ENCODE measurements around the gene KCNC3. TPM values are rescaled to one million over a fixed set of nuclear protein-coding genes. Genes with fewer than 3 reads are reported as not detected.

Gene KCNC3
- total RNA-seq, 1 experiment from 2014 or later: 17.3 TPM

GRCh38 chr19:50324331-50324730 lies 4.8 kb downstream of the KCNC3 start:
- WGBS (ENCODE audit: extremely low coverage, insufficient read length, low lambda C conversion rate): no CpG with 5 or more reads among the region's 11 CpGs

More at GRCh38 chr19:50324331-50324730, 4.8 kb downstream of the KCNC3 start:
- Histone ChIP-seq H3K14ac (ENCODE audit: insufficient read depth, low read length) (no peak overlapping the region), H3K18ac (ENCODE audit: insufficient read length, low read depth, low read length) (no peak overlapping the region), H4K5ac (ENCODE audit: insufficient read length, low read depth, low read length) (no peak overlapping the region), H2BK15ac (ENCODE audit: low read depth, low read length) (no peak overlapping the region), H3K9me3 (ENCODE audit: control insufficient read depth, low read depth, low read length) (no peaks in the 10 kb centered on the region), H3K4me1 (ENCODE audit: insufficient read depth, low read length) (0 out of 2 replicates have a peak, but pooled peaks cover 2% of the 10 kb centered on the region), H3T11ph (ENCODE audit: low read length) (no peak overlapping the region), H3K4ac (ENCODE audit: low read depth, low read length) (no peak overlapping the region), H2BK5ac (ENCODE audit: insufficient read length, low read length) (no peak overlapping the region), H3K9ac (ENCODE audit: extremely low read depth, insufficient read length, low read length) (no peak overlapping the region), H3K27me3 (ENCODE audit: insufficient read depth, low read length) (peaks cover 8% of the 10 kb centered on the region; the same call in 1 of the 2 replicates), H2BK12ac (ENCODE audit: insufficient read length, low read depth, low read length) (no peak overlapping the region), H4K20me1 (ENCODE audit: control insufficient read depth, insufficient read depth, insufficient read length) (no peaks in the 10 kb centered on the region), H3K23ac (ENCODE audit: insufficient read length, low read depth, low read length) (no peak overlapping the region), H4K91ac (ENCODE audit: insufficient read length, low read depth, low read length) (no peak overlapping the region), H3K27ac (ENCODE audit: insufficient read length, low read depth, low read length) (no peak overlapping the region), H3K79me1 (ENCODE audit: insufficient read depth, low read depth, low read length, poor library complexity, severe bottlenecking) (no peaks in the 10 kb centered on the region), H2AK5ac (ENCODE audit: insufficient read length, low read length) (no peak overlapping the region), H3K79me2 (ENCODE audit: insufficient read depth, low read length) (no peaks in the 10 kb centered on the region), H2BK20ac (ENCODE audit: low read depth, low read length, poor library complexity, severe bottlenecking) (no peak overlapping the region), H3K56ac (ENCODE audit: insufficient read length, low read depth, low read length) (no peak overlapping the region), H2BK120ac (ENCODE audit: low read depth, low read length, poor library complexity, severe bottlenecking) (no peak overlapping the region), H3K23me2 (ENCODE audit: insufficient read length, low read depth, low read length, poor library complexity, severe bottlenecking) (peaks cover 8% of the 10 kb centered on the region), H3K4me2 (ENCODE audit: insufficient read depth, insufficient read length, low read length) (no peak overlapping the region), H2AFZ (ENCODE audit: low read length) (no peak overlapping the region), H4K8ac (replicated peaks; ENCODE audit: insufficient read length, low read depth, low read length) (no peak overlapping the region)
- DNase-seq: no peak
- no peak for TF ChIP-seq CTCF (conservative IDR thresholded peaks at IDR 0.05)
- Mint-ChIP-seq H3K36me3 (ENCODE audit: insufficient read depth in 1 of 3, low read depth in 3 of 3) (peaks cover 18 to 36% (median 23%) of the 10 kb centered on the region in 3 experiments), H3K4me3 (peak overlapping the region in 1 of 2 experiments; percentile 72; a peak in 4 of 5 replicates), H3K27me3 (ENCODE audit: low read depth) (peaks cover 38% of the 10 kb centered on the region), H3K27ac (no peak overlapping the region), H3K4me1 (peaks cover 35 to 46% of the 10 kb centered on the region in 2 experiments), H3K9me3 (peaks cover 0 to 3% of the 10 kb centered on the region in 2 experiments; a peak in 2 of 5 replicates)
